K562 (cell line): ENCODE results near the gene ZYG11A. TPM values are rescaled to one million over a fixed set of nuclear protein-coding genes. Genes with fewer than 3 reads are reported as not detected.
"Not testable (repeated sequence)": the region's sequence is repeated elsewhere in the genome, so short reads cannot be mapped to it uniquely, and the experiment has no call there.

Experiments used
- ATAC-seq: fragments of 200-7000 bp; cut with Tn5 transposase; 3 replicates; pipeline ENCODE4 v1.9.1; 2020; ENCODE audit warnings: moderate library complexity
- BruUV-seq: library from RNA; stranded (reverse); fragments of 400-500 nt; replicated peaks from 2 replicates; lab custom pipeline; 2021; lab: Mats Ljungman, UMichigan
- CTCF ChIA-PET: fragments of 300-600 bp; formaldehyde crosslinking; extraction: SDS; loops from one replicate; lab custom pipeline; 2021; ENCODE audit warnings: low intra/inter-chr PET ratio; lab: Yijun Ruan, JAX
- POLR2A ChIA-PET: fragments of 300-600, 350-650 bp; sonication (Branson Sonifier 250); formaldehyde crosslinking; extraction: SDS; loops from one replicate; lab custom pipeline; 2021; ENCODE audit warnings: antibody characterized with exemption, inconsistent platforms; lab: Yijun Ruan, JAX
- DNase-seq, 4 experiments: peaks; one replicate each; pipeline versions ENCODE4 v3.0.0 to v3.0.0-alpha.2; 2011 to 2018; ENCODE audit warnings: low spot score in 3 of 4, mixed read lengths in 3 of 4; ENCODE audit errors: extremely low read depth in 1 of 4
- FAIRE-seq: peaks from 2 replicates; lab custom pipeline; 2011; peaks lifted over from hg19 to GRCh38; lab: Jason Lieb, UNC
- H2AFZ ChIP-seq: 2 replicates; pipeline ENCODE4 v1.6.0; 2011; ENCODE audit warnings: low read depth, low read length, control low read depth, inconsistent platforms
- H3K27ac ChIP-seq: fragments of 200-600 bp; 3 replicates; pipeline ENCODE4 v1.8.0; 2011; ENCODE audit warnings: low read depth, mild to moderate bottlenecking, control low read depth, inconsistent platforms, low read length, moderate library complexity, mixed read lengths; ENCODE audit errors: extremely low read depth
- H3K27me3 ChIP-seq, 2 experiments: fragments of 300-600 bp in 1 of 2; 2 replicates in 1 of 2; 3 replicates in 1 of 2; pipeline versions ENCODE4 v1.6.0 to v1.8.0; 2011; ENCODE audit warnings: inconsistent platforms in 2 of 2, low read length in 2 of 2, mild to moderate bottlenecking in 1 of 2, mixed read lengths in 1 of 2, moderate library complexity in 1 of 2; ENCODE audit not compliant: control insufficient read depth in 2 of 2, insufficient read depth in 2 of 2
- H3K36me3 ChIP-seq: fragments of 300-600 bp; 3 replicates; pipeline ENCODE4 v1.8.0; 2011; ENCODE audit warnings: mild to moderate bottlenecking, low read length, inconsistent platforms; ENCODE audit not compliant: control insufficient read depth, insufficient read depth
- H3K4me1 ChIP-seq, 2 experiments: fragments of 200-600 bp in 1 of 2; replicated peaks in 1 of 2; 2 replicates in 1 of 2; 3 replicates in 1 of 2; pipeline versions ENCODE4 v1.5.1 to v1.8.0; 2011; ENCODE audit warnings: inconsistent platforms in 2 of 2, low read length in 2 of 2, mild to moderate bottlenecking in 1 of 2, mixed read lengths in 1 of 2, moderate library complexity in 1 of 2; ENCODE audit not compliant: control insufficient read depth in 2 of 2, insufficient read depth in 2 of 2
- H3K4me2 ChIP-seq: 2 replicates; pipeline ENCODE4 v1.6.1; 2011; ENCODE audit warnings: low read length, control low read depth, inconsistent platforms, mixed read lengths; ENCODE audit not compliant: insufficient read depth
- H3K4me3 ChIP-seq: fragments of 200-600 bp; sonication (generic), shearing (Covaris generic); 2 replicates; pipeline ENCODE4 v1.5.1; 2016; ENCODE audit warnings: control low read depth, inconsistent platforms
- H3K79me2 ChIP-seq: fragments of 200-600 bp; 3 replicates; pipeline ENCODE4 v1.8.0; 2011; ENCODE audit warnings: low read length, inconsistent platforms; ENCODE audit not compliant: control insufficient read depth, insufficient read depth
- H3K9ac ChIP-seq, 2 experiments: 2 replicates each; pipeline versions ENCODE4 v1.6.0 to v1.6.1; 2011; ENCODE audit warnings: low read depth in 2 of 2, low read length in 2 of 2, control low read depth in 1 of 2, inconsistent platforms in 1 of 2, mild to moderate bottlenecking in 1 of 2, mixed read lengths in 1 of 2; ENCODE audit not compliant: insufficient read depth in 1 of 2
- H3K9me1 ChIP-seq: one replicate; pipeline ENCODE4 v1.6.0; 2011; ENCODE audit warnings: inconsistent platforms, mild to moderate bottlenecking, low read length, moderate library complexity; ENCODE audit not compliant: control insufficient read depth, insufficient read depth
- H3K9me3 ChIP-seq: replicated peaks from 2 replicates; pipeline ENCODE4 v1.5.1; 2011; ENCODE audit warnings: low read depth, low read length, inconsistent platforms; ENCODE audit not compliant: control insufficient read depth, insufficient read depth
- H4K20me1 ChIP-seq: replicated peaks from 2 replicates; pipeline ENCODE4 v1.6.1; 2011; ENCODE audit warnings: low read length, inconsistent platforms, mixed read lengths; ENCODE audit not compliant: control insufficient read depth, insufficient read depth
- ASH1L ChIP-seq: fragments of 450-650 bp; IDR thresholded peaks from 2 replicates; pipeline ENCODE4 v1.6.1; 2018; ENCODE audit warnings: borderline replicate concordance, mild to moderate bottlenecking, low read depth; ENCODE audit not compliant: partially characterized antibody
- ATF1 ChIP-seq, 2 experiments: fragments of 450-650 bp in 1 of 2; IDR thresholded peaks; 2 replicates each; pipeline ENCODE4 v1.6.1; 2016; ENCODE audit warnings: missing compliant biosample characterization in 1 of 2, missing genetic modification characterization in 1 of 2
- FOSL1 ChIP-seq: fragments of 200-800 bp; sonication (Bioruptor generic); conservative IDR thresholded peaks from 2 replicates; pipeline ENCODE4 v1.6.1; 2016; ENCODE audit warnings: missing genetic modification characterization, missing compliant biosample characterization
- HDAC2 ChIP-seq: fragments of 450-650 bp; IDR thresholded peaks from 2 replicates; pipeline ENCODE4 v1.6.1; 2016; ENCODE audit warnings: mild to moderate bottlenecking
- HOXB6 ChIP-seq: fragments of 250-450 bp; sonication (Bioruptor Pico); IDR thresholded peaks from 2 replicates; pipeline ENCODE4 v1.5.1; 2022; ENCODE audit warnings: mild to moderate bottlenecking, borderline replicate concordance
- MTA2 ChIP-seq: fragments of 450-650 bp; IDR thresholded peaks from 2 replicates; pipeline ENCODE4 v1.6.1; 2016; ENCODE audit warnings: low read depth
- MXI1 ChIP-seq: IDR thresholded peaks from 2 replicates; pipeline ENCODE4 v1.6.1; 2011; ENCODE audit warnings: low read depth, mild to moderate bottlenecking, improper control_type of control experiment, low read length
- POLR3G ChIP-seq: IDR thresholded peaks from 2 replicates; pipeline ENCODE4 v1.6.1; 2011; ENCODE audit not compliant: insufficient read length, insufficient replicate concordance; ENCODE audit errors: extremely low read depth
- SIN3A ChIP-seq, 2 experiments: fragments of 150-350 bp in 1 of 2; IDR thresholded peaks; 2 replicates each; pipeline ENCODE4 v1.6.1; 2011 to 2016; ENCODE audit warnings: borderline replicate concordance in 2 of 2, low read depth in 2 of 2, low read length in 2 of 2, mild to moderate bottlenecking in 2 of 2, moderate library complexity in 2 of 2; ENCODE audit not compliant: control insufficient read depth in 1 of 2
- SP1 ChIP-seq: sonication (generic); formaldehyde crosslinking; IDR thresholded peaks from 2 replicates; pipeline ENCODE4 v1.8.1; 2022; ENCODE audit warnings: mild to moderate bottlenecking, missing genetic modification reagents
- ZNF133 ChIP-seq: fragments of 250-450 bp; sonication (Bioruptor Pico); IDR thresholded peaks from 2 replicates; pipeline ENCODE4 v1.4.0; 2020; ENCODE audit warnings: mild to moderate bottlenecking
- ZNF311 ChIP-seq: fragments of 250-450 bp; sonication (Bioruptor Pico); IDR thresholded peaks from 2 replicates; pipeline ENCODE4 v1.4.0; 2020; ENCODE audit warnings: mild to moderate bottlenecking, moderate library complexity
- ZNF57 ChIP-seq: fragments of 450-650 bp; formaldehyde crosslinking; IDR thresholded peaks from 2 replicates; pipeline ENCODE4 v1.4.0; 2020; ENCODE audit warnings: mild to moderate bottlenecking, moderate library complexity
- ZNF707 ChIP-seq: fragments of 250-450 bp; sonication (Bioruptor Pico); conservative IDR thresholded peaks from 2 replicates; pipeline ENCODE4 v1.8.0; 2022; ENCODE audit warnings: inconsistent platforms, mild to moderate bottlenecking, moderate library complexity
- WGBS: fragments of 100-300 bp; shearing (Covaris generic); methylation state at CpG from one replicate; pipeline ENCODE4 v1.1.6; 2016; ENCODE audit warnings: low coverage, mixed read lengths; ENCODE audit not compliant: insufficient coverage; ENCODE audit errors: missing lambda C conversion rate; 5-methylcytosine and 5-hydroxymethylcytosine counted together
- in situ Hi-C: fragments of 300-500 bp; cut with MboI; formaldehyde crosslinking; loops from 4 replicates; pipeline ENCODE4 v1.15.0; 2018; ENCODE audit warnings: inconsistent platforms, mixed read lengths
- intact Hi-C: fragments of 100-400 bp; cut with micrococcal nuclease; formaldehyde crosslinking; loops from 2 replicates; pipeline ENCODE4 v1.14.2; 2022
- polyA plus RNA-seq, 8 experiments: library from polyadenylated mRNA; depleted of rRNA in 4 of 8; stranded (reverse) in 5 of 8; unstranded in 3 of 8; fragments of >200 nt; fragmentation: Nextera tagmentation in 2 of 8; fragmentation: Illumina TruSeq in 1 of 8; extraction: Ambion mirVana in 2 of 8; extraction: Trizol in 1 of 8; gene quantifications; 2 replicates each; pipeline versions ENCODE4 v1.2.1 to v1.2.3, GENCODE V29; 2011 to 2014; ENCODE audit warnings: inconsistent platforms in 1 of 8, missing spikeins in 1 of 8
- total RNA-seq, 7 experiments: library from RNA; depleted of rRNA in 6 of 7; stranded (reverse); fragments of >200 nt in 6 of 7; fragmentation: Illumina TruSeq in 2 of 7; extraction: Trizol in 2 of 7; gene quantifications; 2 replicates each; pipeline versions ENCODE4 v1.2.1 to v1.2.3, GENCODE V29; 2011 to 2021; ENCODE audit warnings: low replicate concordance in 1 of 7
- TF ChIP-seq, protein P1 (sequence below): fragments of 250-450 bp; sonication (Bioruptor Pico); IDR thresholded peaks from 2 replicates; pipeline ENCODE4 v1.8.0; 2021; ENCODE audit warnings: borderline replicate concordance, mild to moderate bottlenecking, moderate library complexity; ENCODE audit not compliant: poor library complexity, severe bottlenecking

ZYG11A gene
- total and polyA plus RNA-seq, 9 of the 15 experiments (the other 6 are each of a cell fraction or from before 2014, with no cell fraction given) = 4.5 to 21.9 (median 14.0) TPM

DNA sequence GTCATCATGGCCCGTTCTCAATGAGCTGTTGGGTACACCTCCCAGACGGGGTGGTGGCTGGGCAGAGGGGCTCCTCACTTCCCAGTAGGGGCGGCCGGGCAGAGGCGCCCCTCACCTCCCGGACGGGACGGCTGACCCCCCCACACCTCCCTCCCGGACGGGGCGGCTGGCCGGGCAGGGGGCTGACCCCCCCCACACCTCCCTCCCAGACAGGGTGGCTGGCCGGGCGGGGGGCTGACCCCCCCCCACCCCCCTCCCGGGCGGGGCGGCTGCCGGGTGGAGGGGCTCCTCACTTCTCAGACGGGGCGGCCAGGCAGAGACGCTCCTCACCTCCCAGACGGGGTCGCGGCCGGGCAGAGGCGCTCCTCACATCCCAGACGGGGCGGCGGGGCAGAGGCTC, 27.2 kb downstream of the ZYG11A start:
- no CpG with 5 or more reads among the region's 29 CpGs for WGBS
- H3K9me3 ChIP-seq, H3K79me2 ChIP-seq, FAIRE-seq, H3K27ac ChIP-seq, H3K27me3 ChIP-seq, in situ Hi-C loops, CTCF ChIA-PET, POLR2A ChIA-PET, DNase-seq, H3K4me2 ChIP-seq, H3K4me3 ChIP-seq, H2AFZ ChIP-seq, ATAC-seq, intact Hi-C loops, H4K20me1 ChIP-seq, H3K4me1 ChIP-seq, BruUV-seq, H3K9ac ChIP-seq, H3K9me1 ChIP-seq: not testable (repeated sequence)
- peaks cover 62% of the 10 kb centered on the region for H3K36me3 ChIP-seq

- no peak overlapping the region for H3K9ac ChIP-seq
- no peaks in the 10 kb centered on the region for H3K9me1 ChIP-seq
- DNase-seq = no peak
- TF ChIP-seq FOSL1 (tag) (no peak), SIN3A (IDR thresholded peaks at IDR 0.05; ENCODE audit: borderline replicate concordance in 2 of 2, control insufficient read depth in 1 of 2, low read depth in 2 of 2, low read length in 2 of 2) (no peak), MXI1 (no peak), ZNF311 (CRISPR knock-in tag) (no peak), ZNF707 (CRISPR knock-in tag) (no peak), SP1 (CRISPR knock-in tag) (no peak), MTA2 (no peak), ASH1L (no peak), HDAC2 (no peak), ATF1 (CRISPR knock-in tag; IDR thresholded peaks at IDR 0.05) (no peak), ATF1 (tag; IDR thresholded peaks at IDR 0.05) (no peak), POLR3G (no peak), HOXB6 (CRISPR knock-in tag) (no peak), ZNF133 (CRISPR knock-in tag) (no peak), ZNF57 (CRISPR knock-in tag) (no peak)
- TF ChIP-seq, protein P1, sequence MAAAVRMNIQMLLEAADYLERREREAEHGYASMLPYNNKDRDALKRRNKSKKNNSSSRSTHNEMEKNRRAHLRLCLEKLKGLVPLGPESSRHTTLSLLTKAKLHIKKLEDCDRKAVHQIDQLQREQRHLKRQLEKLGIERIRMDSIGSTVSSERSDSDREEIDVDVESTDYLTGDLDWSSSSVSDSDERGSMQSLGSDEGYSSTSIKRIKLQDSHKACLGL (CRISPR knock-in tag) = no peak
- ChIA-PET CTCF (no interaction called here), POLR2A (interaction anchor here (0.7 to 1.8 kb wide), 7 partner anchors 9 to 726 kb away, joined by 3 to 8 read pairs (median 3); no protein-coding TSS in a partner anchor)
- intact Hi-C loops = no loop called here
- no peak for FAIRE-seq
- in situ Hi-C loops = no loop called here
- no peaks in the 10 kb centered on the region for H3K9me3 ChIP-seq
- H4K20me1 ChIP-seq = no peaks in the 10 kb centered on the region
- no TSS peak for BruUV-seq
- H3K79me2 ChIP-seq = no peaks in the 10 kb centered on the region
- WGBS = 44% methylated on average over 2 of the region's 2 CpGs
- no peaks in the 10 kb centered on the region; a peak in 1 of 5 replicates for H3K27me3 ChIP-seq
- no peak overlapping the region for H2AFZ ChIP-seq
- H3K4me3 ChIP-seq = no peak overlapping the region
- peaks cover 73% of the 10 kb centered on the region for H3K36me3 ChIP-seq
- H3K4me1 ChIP-seq = no peaks in the 10 kb centered on the region
- no peak overlapping the region for H3K4me2 ChIP-seq
- ATAC-seq = no peak
- no peak overlapping the region for H3K27ac ChIP-seq
Measured at GRCh38 chr1:52876843-52877242, 34.3 kb downstream of the ZYG11A start.
